ENCODE measurements around the gene FER.
"Not testable (repeated sequence)": the region's sequence is repeated elsewhere in the genome, so short reads cannot be mapped to it uniquely, and the experiment has no call there.

- TF ChIP-seq CTCF (IDR thresholded peaks at IDR 0.05; ENCODE audit: insufficient read depth, low read length); POLR2AphosphoS5 (IDR thresholded peaks at IDR 0.05; ENCODE audit: low read depth): not testable (repeated sequence)
Observed at GRCh38 chr5:108766916-108767315, 19.2 kb downstream of the FER start.

Measured in HL-60 (cell line).